Lower lobe of right lung (tissue), 2 donors: ENCODE measurements around the gene AKIRIN2. TPM values are rescaled to one million over a fixed set of nuclear protein-coding genes. Genes with fewer than 3 reads are reported as not detected.

ENCODE experiments used
- ATAC-seq, 2 donors: fragments of 200-7000 bp; cut with Tn5 transposase; one replicate each; pipeline ENCODE4 v1.9.1; 2020 to 2022; ENCODE audit warnings: mild to moderate bottlenecking in 2 of 2, moderate library complexity in 2 of 2
- DNase-seq: peaks from one replicate; pipeline ENCODE4 v3.0.0-alpha.2; 2020
- H3K27ac ChIP-seq: fragments of 200-600 bp; one replicate; pipeline ENCODE4 v1.8.0; 2022
- H3K27me3 ChIP-seq: fragments of 200-600 bp; one replicate; pipeline ENCODE4 v1.8.0; 2022; ENCODE audit warnings: low read depth
- H3K36me3 ChIP-seq: fragments of 200-600 bp; one replicate; pipeline ENCODE4 v1.8.0; 2022; ENCODE audit warnings: mild to moderate bottlenecking
- H3K4me1 ChIP-seq: fragments of 200-600 bp; one replicate; pipeline ENCODE4 v1.8.0; 2022
- H3K4me3 ChIP-seq: fragments of 200-600 bp; one replicate; pipeline ENCODE4 v1.8.0; 2022; ENCODE audit warnings: mild to moderate bottlenecking
- H3K9me3 ChIP-seq: fragments of 200-600 bp; one replicate; pipeline ENCODE4 v1.8.0; 2022
- CTCF ChIP-seq: fragments of 200-600 bp; IDR thresholded peaks from one replicate; pipeline ENCODE4 v1.8.0; 2022; ENCODE audit warnings: antibody characterized with exemption, mild to moderate bottlenecking
- intact Hi-C: fragments of 100-400 bp; cut with DNase I; formaldehyde crosslinking; loops from one replicate; pipeline ENCODE4 v1.11.0; 2022
- total RNA-seq: library from RNA; stranded (reverse); fragmentation: NEBNext Ultra II Directional; extraction: Animal tissue kit (Norgen Biotek cat#: 25700); gene quantifications from one replicate; pipeline ENCODE4 v1.2.1, GENCODE V29; 2021
- donor health status: DM: no; HTN: yes; CAD: no; lungs with severe emphysema.

Gene AKIRIN2
- total RNA-seq, 1 donor from 2014 or later = 67.6 TPM

- no peak for ATAC-seq
- intact Hi-C loops = no loop called here
These were observed 37.0 kb downstream of the AKIRIN2 start for GRCh38 chr6:87664921-87665485.

GRCh38 chr6:87663434-87663833, 38.6 kb downstream of the AKIRIN2 start:
- H3K9me3 ChIP-seq = no peaks in the 10 kb centered on the region
- H3K4me1 ChIP-seq = peaks cover 6% of the 10 kb centered on the region
- intact Hi-C loops = no loop called here
- ATAC-seq = no peak
- TF ChIP-seq CTCF = no peak
- H3K27me3 ChIP-seq = no peaks in the 10 kb centered on the region
- no peak overlapping the region for H3K4me3 ChIP-seq
- H3K36me3 ChIP-seq = peaks cover 7% of the 10 kb centered on the region
- H3K27ac ChIP-seq = no peak overlapping the region
- no peak for DNase-seq

More at GRCh38 chr6:87664921-87665485, 37.0 kb downstream of the AKIRIN2 start:
- DNase-seq = no peak
- Histone ChIP-seq H3K9me3 (no peaks in the 10 kb centered on the region), H3K27ac (no peak overlapping the region), H3K4me3 (no peak overlapping the region), H3K4me1 (peaks cover 6% of the 10 kb centered on the region), H3K27me3 (no peaks in the 10 kb centered on the region), H3K36me3 (peaks cover 7% of the 10 kb centered on the region)
- TF ChIP-seq CTCF = no peak

- peaks cover 6% of the 10 kb centered on the region for H3K4me1 ChIP-seq
- peaks cover 10% of the 10 kb centered on the region for H3K36me3 ChIP-seq
- intact Hi-C loops = no loop called here
- no peaks in the 10 kb centered on the region for H3K27me3 ChIP-seq
- H3K27ac ChIP-seq = no peak overlapping the region
- no peaks in the 10 kb centered on the region for H3K9me3 ChIP-seq
- no peak for TF ChIP-seq CTCF
- no peak overlapping the region for H3K4me3 ChIP-seq
- no peak for DNase-seq
- ATAC-seq = no peak
These were observed 40.5 kb downstream of the AKIRIN2 start for GRCh38 chr6:87661503-87661902.

- Histone ChIP-seq H3K36me3 (peaks cover 10% of the 10 kb centered on the region), H3K4me3 (no peak overlapping the region), H3K4me1 (peaks cover 6% of the 10 kb centered on the region), H3K27ac (no peak overlapping the region), H3K9me3 (no peaks in the 10 kb centered on the region), H3K27me3 (no peaks in the 10 kb centered on the region)
- intact Hi-C loops = no loop called here
- DNase-seq (no peak), ATAC-seq (no peak)
- no peak for TF ChIP-seq CTCF
These were observed 41.0 kb downstream of the AKIRIN2 start for GRCh38 chr6:87661016-87661415.

GRCh38 chr6:87660226-87660911, 41.7 kb downstream of the AKIRIN2 start:
- H3K4me3 ChIP-seq = no peak overlapping the region
- no peak for DNase-seq
- ATAC-seq = peak; percentile 37 to 44
- peaks cover 6% of the 10 kb centered on the region for H3K4me1 ChIP-seq
- no peak for TF ChIP-seq CTCF
- intact Hi-C loops = no loop called here
- no peaks in the 10 kb centered on the region for H3K9me3 ChIP-seq
- H3K36me3 ChIP-seq = peaks cover 10% of the 10 kb centered on the region
- H3K27me3 ChIP-seq = no peaks in the 10 kb centered on the region
- no peak overlapping the region for H3K27ac ChIP-seq
